Neural cell (in vitro differentiated cells): ENCODE results near the gene ZNF644.

Experiments used
- POLR2AphosphoS5 ChIP-seq: IDR thresholded peaks from 2 replicates; pipeline ENCODE4 v1.6.1; 2012
- TF ChIP-seq, protein P1 (sequence below): fragments of 450-650 bp; IDR thresholded peaks from 2 replicates; pipeline ENCODE4 v1.5.1; 2014; ENCODE audit warnings: antibody characterized with exemption, mild to moderate bottlenecking, moderate library complexity; ENCODE audit not compliant: poor library complexity, severe bottlenecking

GRCh38 chr1:90973897-90974798 lies 47.7 kb downstream of the ZNF644 start:
- TF ChIP-seq POLR2AphosphoS5: no peak
- TF ChIP-seq, protein P1, sequence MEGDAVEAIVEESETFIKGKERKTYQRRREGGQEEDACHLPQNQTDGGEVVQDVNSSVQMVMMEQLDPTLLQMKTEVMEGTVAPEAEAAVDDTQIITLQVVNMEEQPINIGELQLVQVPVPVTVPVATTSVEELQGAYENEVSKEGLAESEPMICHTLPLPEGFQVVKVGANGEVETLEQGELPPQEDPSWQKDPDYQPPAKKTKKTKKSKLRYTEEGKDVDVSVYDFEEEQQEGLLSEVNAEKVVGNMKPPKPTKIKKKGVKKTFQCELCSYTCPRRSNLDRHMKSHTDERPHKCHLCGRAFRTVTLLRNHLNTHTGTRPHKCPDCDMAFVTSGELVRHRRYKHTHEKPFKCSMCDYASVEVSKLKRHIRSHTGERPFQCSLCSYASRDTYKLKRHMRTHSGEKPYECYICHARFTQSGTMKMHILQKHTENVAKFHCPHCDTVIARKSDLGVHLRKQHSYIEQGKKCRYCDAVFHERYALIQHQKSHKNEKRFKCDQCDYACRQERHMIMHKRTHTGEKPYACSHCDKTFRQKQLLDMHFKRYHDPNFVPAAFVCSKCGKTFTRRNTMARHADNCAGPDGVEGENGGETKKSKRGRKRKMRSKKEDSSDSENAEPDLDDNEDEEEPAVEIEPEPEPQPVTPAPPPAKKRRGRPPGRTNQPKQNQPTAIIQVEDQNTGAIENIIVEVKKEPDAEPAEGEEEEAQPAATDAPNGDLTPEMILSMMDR: no peak
